PFSK-1 (cell line): ENCODE results near the gene CDC42BPB.

Experiments
- FOXP2 ChIP-seq: optimal IDR thresholded peaks from 2 replicates; pipeline ENCODE3; 2011; ENCODE audit warnings: borderline replicate concordance, control low read depth, inconsistent platforms; ENCODE audit not compliant: insufficient read depth; ENCODE audit errors: extremely low read length, extremely low read depth
- POLR2AphosphoS5 ChIP-seq: IDR thresholded peaks from 2 replicates; pipeline ENCODE4 v1.6.1; 2012; ENCODE audit warnings: low read depth, mild to moderate bottlenecking, control low read depth, low read length, moderate library complexity
- REST ChIP-seq, 2 experiments: IDR thresholded peaks; 2 replicates each; pipeline versions ENCODE4 v1.6.1 to v1.8.0; 2011 to 2012; ENCODE audit warnings: low read depth in 2 of 2, low read length in 2 of 2, control low read depth in 1 of 2, inconsistent platforms in 1 of 2, mild to moderate bottlenecking in 1 of 2, moderate library complexity in 1 of 2; ENCODE audit not compliant: insufficient read depth in 1 of 2
- SIN3A ChIP-seq: IDR thresholded peaks from 2 replicates; pipeline ENCODE4 v1.6.1; 2012; ENCODE audit warnings: mild to moderate bottlenecking, low read length, moderate library complexity, borderline replicate concordance; ENCODE audit not compliant: insufficient read depth
- TAF1 ChIP-seq: IDR thresholded peaks from 2 replicates; pipeline ENCODE4 v1.6.1; 2012; ENCODE audit warnings: low read length, control low read depth, borderline replicate concordance; ENCODE audit not compliant: insufficient read depth

CDC42BPB gene

GRCh38 chr14:102907303-102907844 is 150.0 kb downstream of the CDC42BPB start:
- TF ChIP-seq TAF1 (no peak), REST (IDR thresholded peaks at IDR 0.05; ENCODE audit: insufficient read depth in 1 of 2, low read depth in 2 of 2, low read length in 2 of 2) (no peak), POLR2AphosphoS5 (no peak), FOXP2 (no peak), SIN3A (no peak)

GRCh38 chr14:102906616-102907302 is 150.6 kb downstream of the CDC42BPB start:
- no peak for TF ChIP-seq POLR2AphosphoS5
- no peak for TF ChIP-seq SIN3A
- TF ChIP-seq FOXP2, result no peak
- TF ChIP-seq TAF1, result no peak
- TF ChIP-seq REST (IDR thresholded peaks at IDR 0.05; ENCODE audit: insufficient read depth in 1 of 2, low read depth in 2 of 2, low read length in 2 of 2), result no peak

GRCh38 chr14:102905116-102906108 is 151.9 kb downstream of the CDC42BPB start:
- TF ChIP-seq TAF1 (no peak), POLR2AphosphoS5 (no peak), REST (IDR thresholded peaks at IDR 0.05; ENCODE audit: insufficient read depth in 1 of 2, low read depth in 2 of 2, low read length in 2 of 2) (no peak), SIN3A (no peak), FOXP2 (no peak)

- TF ChIP-seq FOXP2 (no peak), SIN3A (no peak), POLR2AphosphoS5 (no peak), TAF1 (no peak), REST (IDR thresholded peaks at IDR 0.05; ENCODE audit: insufficient read depth in 1 of 2, low read depth in 2 of 2, low read length in 2 of 2) (no peak)
These were observed 153.3 kb downstream of the CDC42BPB start for GRCh38 chr14:102903889-102904512.
